Suppressor macrophage (primary cell): ENCODE results near the gene GARIN5A.

Source experiments
- DNase-seq, 4 experiments: peaks; one replicate each; pipeline ENCODE4 v3.0.0-alpha.2; 2020 to 2022

Gene GARIN5A

GRCh38 chr19:50432221-50433028 lies 44.2 kb downstream of the GARIN5A start, which contains the start of gene MYBPC2:
Gene MYBPC2 (plus strand): TSS chr19:50432892. CDS start chr19:50432954, 62 bp downstream.
- peak; percentile 14 to 51 (median 30) for DNase-seq

GRCh38 chr19:50431343-50432220 lies 45.1 kb downstream of the GARIN5A start:
- peak; percentile 83 to 91 (median 90) for DNase-seq

GRCh38 chr19:50430888-50431342 lies 45.7 kb downstream of the GARIN5A start:
- DNase-seq: no peak

- no peak for DNase-seq
Observed at GRCh38 chr19:50428772-50429463, 47.7 kb downstream of the GARIN5A start.

GRCh38 chr19:50427997-50428425 lies 48.6 kb downstream of the GARIN5A start:
- DNase-seq: peak; percentile 95 to 99 (median 98)

- DNase-seq: peak in 1 of 4 experiments; percentile 6
Observed at GRCh38 chr19:50427318-50427925, 49.2 kb downstream of the GARIN5A start.

GRCh38 chr19:50425581-50425980 lies 51.1 kb downstream of the GARIN5A start:
- DNase-seq: no peak

GRCh38 chr19:50423279-50424113 lies 53.2 kb downstream of the GARIN5A start:
- no peak for DNase-seq

GRCh38 chr19:50422397-50423278 lies 54.0 kb downstream of the GARIN5A start:
- DNase-seq: no peak

- DNase-seq: no peak
Observed at GRCh38 chr19:50420808-50421207, 55.8 kb downstream of the GARIN5A start.

- DNase-seq: no peak
Observed at GRCh38 chr19:50420127-50420526, 56.5 kb downstream of the GARIN5A start.

- no peak for DNase-seq
Observed at GRCh38 chr19:50419580-50420035, 57.0 kb downstream of the GARIN5A start.

GRCh38 chr19:50419022-50419579 lies 57.5 kb downstream of the GARIN5A start:
- no peak for DNase-seq

- DNase-seq: peak in 1 of 4 experiments; percentile 11
Observed at GRCh38 chr19:50418176-50419021, 58.2 kb downstream of the GARIN5A start, which contains the start of gene SPIB. Gene SPIB (plus strand): TSS chr19:50418938. CDS start chr19:50418963, 25 bp downstream.

GRCh38 chr19:50417111-50418081 lies 59.3 kb downstream of the GARIN5A start:
- DNase-seq: no peak
